NT2/D1 (cell line): ENCODE measurements around the gene OSBPL3.

Experiments
- DNase-seq: peaks from one replicate; pipeline ENCODE4 v3.0.0-alpha.2; 2011; ENCODE audit warnings: low read depth, low spot score
- H3K27me3 ChIP-seq: 2 replicates; pipeline ENCODE4 v1.6.0; 2011; ENCODE audit warnings: mild to moderate bottlenecking; ENCODE audit not compliant: insufficient read length, insufficient read depth
- H3K36me3 ChIP-seq: 2 replicates; pipeline ENCODE4 v1.6.1; 2011; ENCODE audit warnings: mild to moderate bottlenecking, low read length, mixed read lengths; ENCODE audit not compliant: insufficient read depth, insufficient read length
- H3K4me1 ChIP-seq: 2 replicates; pipeline ENCODE4 v1.5.1; 2011; ENCODE audit not compliant: insufficient read depth, insufficient read length
- H3K4me3 ChIP-seq: 2 replicates; pipeline ENCODE4 v1.5.1; 2011; ENCODE audit warnings: low read depth; ENCODE audit not compliant: insufficient read length
- H3K9ac ChIP-seq: 2 replicates; pipeline ENCODE4 v1.6.0; 2011; ENCODE audit warnings: low read depth; ENCODE audit not compliant: insufficient read length
- H3K9me3 ChIP-seq: 2 replicates; pipeline ENCODE4 v1.5.1; 2011; ENCODE audit warnings: mild to moderate bottlenecking, low read length; ENCODE audit not compliant: insufficient read depth
- SUZ12 ChIP-seq: IDR thresholded peaks from 2 replicates; pipeline ENCODE4 v1.6.1; 2011; ENCODE audit not compliant: insufficient read length, insufficient read depth; ENCODE audit errors: extremely low read depth
- YY1 ChIP-seq: IDR thresholded peaks from 2 replicates; pipeline ENCODE4 v1.6.1; 2011; ENCODE audit not compliant: insufficient read length, insufficient read depth
- ZNF274 ChIP-seq: IDR thresholded peaks from 2 replicates; pipeline ENCODE4 v1.6.1; 2011; ENCODE audit warnings: mild to moderate bottlenecking, low read depth, low read length

Gene OSBPL3

DNA sequence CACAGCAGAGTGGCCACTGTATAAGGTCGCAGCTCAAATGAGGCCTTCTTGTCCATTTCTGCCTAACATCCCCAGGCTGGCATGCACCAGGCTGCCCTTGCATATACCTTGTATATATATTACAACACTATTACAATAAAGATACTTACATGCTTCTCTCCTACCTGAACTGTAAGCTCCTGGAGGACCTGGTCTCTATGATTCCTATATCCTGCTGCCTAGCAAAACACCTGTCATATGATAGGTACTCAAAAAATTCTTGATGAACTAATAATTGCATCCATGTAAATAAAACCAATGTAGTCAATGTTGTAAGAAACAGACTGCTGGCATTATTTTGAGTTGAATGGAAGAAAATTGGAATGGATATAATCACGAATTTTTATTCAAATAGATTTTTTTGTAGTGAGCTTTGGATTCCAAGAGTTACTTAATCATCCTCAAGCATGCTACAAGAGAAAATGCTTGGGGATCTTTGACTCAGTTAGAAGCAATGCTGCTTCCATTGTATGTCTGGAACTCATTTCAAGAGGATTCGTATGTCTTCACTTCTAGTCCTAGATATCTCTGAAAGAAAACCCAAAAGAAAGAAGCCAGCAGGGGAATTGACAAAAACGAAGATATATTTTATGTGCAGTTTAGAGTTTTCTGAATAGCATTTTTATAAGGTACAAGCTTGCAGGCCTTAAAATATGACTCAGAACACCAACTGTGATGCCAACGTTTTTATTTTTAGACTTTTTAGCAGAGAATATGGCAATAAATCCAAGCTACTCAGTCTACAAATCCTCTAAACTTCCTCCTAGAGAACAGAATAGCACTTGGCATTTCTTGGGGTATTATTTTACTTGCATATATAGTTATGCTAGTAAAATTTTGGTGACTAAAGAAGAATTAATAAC lies 53.1 kb downstream of the OSBPL3 start:
- Histone ChIP-seq H3K9ac (no peak overlapping the region), H3K4me1 (no peaks in the 10 kb centered on the region), H3K4me3 (no peak overlapping the region), H3K9me3 (no peaks in the 10 kb centered on the region), H3K27me3 (no peaks in the 10 kb centered on the region), H3K36me3 (no peaks in the 10 kb centered on the region)
- no peak for DNase-seq
- no peak for TF ChIP-seq YY1
- no peak for TF ChIP-seq ZNF274
- no peak for TF ChIP-seq SUZ12

DNA sequence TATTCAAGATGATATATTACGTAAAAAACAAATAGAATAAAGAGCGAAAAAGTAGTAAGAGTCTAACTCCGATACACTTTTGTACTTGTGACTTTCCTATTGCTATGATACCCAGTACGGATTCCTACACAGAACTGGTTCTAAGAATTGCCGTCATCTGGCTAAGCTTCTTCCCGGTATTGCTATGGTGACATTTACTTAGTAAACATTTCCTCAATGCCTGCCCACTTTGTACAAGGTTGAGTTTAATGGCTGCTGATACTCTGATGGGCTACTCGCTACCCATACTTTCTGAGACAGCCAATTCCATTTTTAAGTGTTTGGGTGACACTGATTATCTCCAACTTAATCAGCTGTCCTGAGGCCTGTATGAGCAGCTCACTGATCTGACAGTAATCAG lies 55.6 kb downstream of the OSBPL3 start:
- TF ChIP-seq ZNF274, result no peak
- TF ChIP-seq YY1, result no peak
- TF ChIP-seq SUZ12, result no peak
- Histone ChIP-seq H3K36me3 (no peaks in the 10 kb centered on the region), H3K9ac (no peak overlapping the region), H3K4me1 (no peaks in the 10 kb centered on the region), H3K27me3 (no peaks in the 10 kb centered on the region), H3K4me3 (no peak overlapping the region), H3K9me3 (no peaks in the 10 kb centered on the region)
- DNase-seq, result no peak

DNA sequence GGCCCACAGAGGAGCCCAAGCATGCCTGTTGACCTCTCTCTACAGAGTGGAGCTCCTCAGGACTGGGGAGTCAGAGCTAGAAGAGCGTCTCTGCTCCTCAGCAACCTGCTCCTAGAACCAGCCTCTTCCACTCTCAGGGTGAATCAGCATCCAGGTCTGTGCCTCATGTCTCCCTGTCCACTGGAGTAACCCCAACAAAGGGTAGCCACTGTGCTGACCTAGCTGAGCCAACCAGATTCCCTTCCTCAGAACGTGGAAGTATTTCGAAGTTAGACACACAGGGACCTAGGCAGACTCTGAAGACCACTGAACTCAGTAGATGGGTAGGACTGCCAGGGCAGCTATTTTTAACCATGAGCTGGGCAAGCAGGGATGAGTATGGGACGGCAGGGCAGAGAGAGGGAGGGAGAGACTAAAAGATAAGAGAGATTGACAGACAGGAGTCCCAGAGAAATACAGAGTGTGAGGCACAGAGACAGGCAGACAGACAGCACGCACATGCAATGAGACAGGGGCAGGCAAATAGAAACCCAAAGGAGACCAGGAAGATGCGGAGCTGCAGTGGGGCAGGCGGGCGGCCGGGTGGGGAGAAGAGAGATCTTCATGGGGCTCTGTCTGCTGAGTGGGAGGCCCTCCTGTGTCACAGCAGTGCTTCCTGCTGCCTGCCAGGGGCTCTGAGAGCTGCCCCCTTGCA lies 56.7 kb downstream of the OSBPL3 start:
- Histone ChIP-seq H3K9me3 (no peaks in the 10 kb centered on the region), H3K4me3 (no peak overlapping the region), H3K27me3 (no peaks in the 10 kb centered on the region), H3K9ac (no peak overlapping the region), H3K36me3 (no peaks in the 10 kb centered on the region), H3K4me1 (no peaks in the 10 kb centered on the region)
- no peak for DNase-seq
- TF ChIP-seq ZNF274 (no peak), SUZ12 (no peak), YY1 (no peak)

DNA sequence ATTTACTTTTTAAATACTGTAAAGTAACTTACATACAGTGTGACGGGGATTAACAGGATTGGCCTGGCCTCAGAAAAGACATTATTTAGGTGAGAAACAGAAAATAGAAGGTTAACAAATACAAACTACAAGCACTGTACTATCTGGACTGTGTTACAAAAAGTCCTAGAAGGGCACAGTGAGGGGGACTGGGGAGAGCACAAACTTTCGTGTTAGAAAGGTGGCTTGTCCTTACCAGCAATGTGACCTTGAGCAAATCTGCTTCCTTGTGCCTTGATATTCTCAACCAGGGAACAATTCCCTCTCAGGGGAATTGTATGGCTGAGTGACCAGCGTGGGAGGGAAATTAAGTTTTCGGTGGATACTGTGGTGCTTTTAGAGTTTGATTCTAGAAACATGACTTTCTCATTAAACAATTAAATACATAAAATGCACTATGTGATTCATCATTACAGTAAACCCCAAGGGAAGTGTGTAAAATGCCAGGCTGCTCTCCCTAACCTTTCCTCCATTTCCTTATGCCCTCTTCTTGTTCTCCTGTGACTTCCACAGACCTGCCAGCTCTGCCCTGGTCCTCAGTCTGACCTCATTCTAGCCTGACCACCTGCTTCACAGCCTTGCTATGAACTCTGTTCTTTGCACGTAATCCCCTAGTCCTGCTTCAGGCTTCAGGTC lies 57.7 kb downstream of the OSBPL3 start:
- H3K9ac ChIP-seq, result no peak overlapping the region
- H3K4me1 ChIP-seq, result no peaks in the 10 kb centered on the region
- no peak overlapping the region for H3K4me3 ChIP-seq
- H3K27me3 ChIP-seq, result no peaks in the 10 kb centered on the region
- DNase-seq, result no peak
- H3K36me3 ChIP-seq, result no peaks in the 10 kb centered on the region
- TF ChIP-seq SUZ12, result no peak
- TF ChIP-seq YY1, result no peak
- no peak for TF ChIP-seq ZNF274
- no peaks in the 10 kb centered on the region for H3K9me3 ChIP-seq

DNA sequence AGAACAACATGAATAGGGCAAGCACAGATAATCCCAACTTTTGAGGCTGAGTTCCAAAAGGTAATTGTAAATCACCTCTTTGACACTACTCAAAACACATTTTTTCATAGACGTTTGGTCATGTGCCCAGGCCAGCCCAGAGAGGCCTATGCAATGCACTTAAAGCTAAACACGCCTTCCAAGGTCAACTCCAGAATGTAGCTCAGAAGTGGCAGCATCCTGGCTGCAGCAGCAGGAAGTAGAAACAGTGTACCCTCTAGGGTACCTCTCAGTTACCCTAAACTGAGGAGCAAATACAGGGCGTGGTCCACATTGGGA lies 58.7 kb downstream of the OSBPL3 start:
- H3K9ac ChIP-seq, result no peak overlapping the region
- no peaks in the 10 kb centered on the region for H3K27me3 ChIP-seq
- H3K9me3 ChIP-seq, result no peaks in the 10 kb centered on the region
- TF ChIP-seq SUZ12, result no peak
- TF ChIP-seq ZNF274, result no peak
- TF ChIP-seq YY1, result no peak
- DNase-seq, result no peak
- H3K4me3 ChIP-seq, result no peak overlapping the region
- H3K4me1 ChIP-seq, result no peaks in the 10 kb centered on the region
- H3K36me3 ChIP-seq, result no peaks in the 10 kb centered on the region

DNA sequence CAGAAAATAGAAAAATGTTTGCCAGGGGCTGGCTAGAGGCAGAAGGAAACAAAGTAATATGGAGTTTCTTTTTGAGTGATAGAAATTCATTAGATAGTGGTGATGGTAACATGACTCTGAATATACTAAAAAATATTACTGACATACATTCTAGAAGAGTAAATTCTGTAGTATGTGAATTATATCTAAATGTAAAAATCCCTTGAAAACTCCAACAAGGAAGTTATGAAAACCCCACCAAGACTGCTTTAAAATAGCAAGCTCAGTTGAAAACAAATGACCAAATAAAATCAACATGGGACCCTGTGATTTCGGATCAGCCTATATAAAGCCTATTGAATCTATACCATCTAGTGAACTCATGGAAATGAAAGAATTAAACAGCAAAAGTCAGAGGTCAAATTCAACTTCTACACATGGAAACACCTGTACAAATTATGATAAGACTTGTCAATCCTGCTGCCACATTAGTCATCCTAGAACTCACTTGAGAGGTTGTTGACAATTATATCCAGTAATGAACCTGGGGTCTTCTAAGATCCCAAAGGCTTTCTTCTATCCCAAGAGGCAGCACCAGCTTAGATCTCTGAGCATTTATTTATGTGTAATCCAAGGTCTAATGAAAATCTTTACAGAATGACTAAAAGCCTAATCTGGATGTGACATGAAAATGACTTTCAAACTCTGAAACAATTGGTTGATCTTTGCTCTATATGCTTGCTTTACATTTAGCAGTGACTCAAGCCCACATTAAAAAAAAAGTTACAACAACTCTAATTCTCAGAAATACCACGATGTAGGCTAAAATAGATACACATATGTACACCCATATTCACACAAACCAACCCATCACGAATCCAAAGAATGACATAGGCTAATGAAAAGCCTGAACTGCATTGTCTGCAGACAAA lies 59.3 kb downstream of the OSBPL3 start:
- TF ChIP-seq SUZ12 (no peak), ZNF274 (no peak), YY1 (no peak)
- Histone ChIP-seq H3K9me3 (no peaks in the 10 kb centered on the region), H3K27me3 (no peaks in the 10 kb centered on the region), H3K4me1 (no peaks in the 10 kb centered on the region), H3K9ac (no peak overlapping the region), H3K4me3 (no peak overlapping the region), H3K36me3 (no peaks in the 10 kb centered on the region)
- no peak for DNase-seq
